Fibroblast of the aortic adventitia (primary cell): Measurements from ENCODE around the gene IGLL5. TPM values are rescaled to one million over a fixed set of nuclear protein-coding genes. Genes with fewer than 3 reads are reported as not detected.

Source experiments
- DNase-seq: peaks from one replicate; pipeline ENCODE4 v3.0.0-alpha.2; 2010; ENCODE audit warnings: low read depth
- H3K4me3 ChIP-seq: 2 replicates; pipeline ENCODE4 v1.5.1; 2011; ENCODE audit warnings: low read depth, mild to moderate bottlenecking, control low read depth, low read length, moderate library complexity
- total RNA-seq: library from RNA; depleted of rRNA; stranded (reverse); fragments of >200 nt; gene quantifications from 2 replicates; pipeline ENCODE4 v1.2.3, GENCODE V29; 2012; ENCODE audit warnings: low replicate concordance
- TF ChIP-seq, protein P1 (sequence below): IDR thresholded peaks from 2 replicates; pipeline ENCODE4 v1.5.1; 2011; ENCODE audit warnings: mild to moderate bottlenecking, low read length, control low read depth, inconsistent platforms; ENCODE audit not compliant: insufficient read depth

Gene IGLL5
- total RNA-seq, 1 donor: not detected

DNA sequence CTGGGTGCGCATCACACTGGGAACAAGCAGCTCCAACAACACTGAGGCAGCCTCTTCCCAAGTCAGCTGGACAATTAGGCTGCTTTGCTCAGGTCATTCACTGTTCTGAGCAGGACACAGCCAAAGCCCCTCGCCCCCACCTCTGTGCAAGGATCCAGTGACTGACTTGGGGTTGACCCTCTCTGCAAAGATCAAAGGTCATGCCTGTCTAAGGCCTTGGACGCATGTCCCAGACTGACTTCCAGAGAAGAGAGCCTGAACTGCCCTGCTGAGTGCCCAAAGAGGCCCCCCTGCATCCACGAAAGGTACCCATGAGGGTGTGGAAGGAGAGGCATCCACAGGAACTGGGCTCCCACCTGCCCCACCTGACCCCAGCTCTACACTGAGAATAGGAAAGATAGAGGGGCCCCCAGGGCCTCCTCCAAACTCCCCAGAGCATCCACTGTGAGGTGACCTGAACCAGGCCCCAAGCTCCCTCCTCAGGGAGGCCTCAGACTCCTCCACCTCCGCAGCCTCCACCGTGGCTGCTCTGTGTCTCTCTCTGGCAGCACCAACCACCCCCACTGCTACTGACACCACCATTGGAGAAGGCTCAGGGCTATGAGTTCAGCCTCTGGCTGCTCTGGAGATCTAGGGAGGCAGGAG is 53.5 kb downstream of the IGLL5 start:
- TF ChIP-seq, protein P1, sequence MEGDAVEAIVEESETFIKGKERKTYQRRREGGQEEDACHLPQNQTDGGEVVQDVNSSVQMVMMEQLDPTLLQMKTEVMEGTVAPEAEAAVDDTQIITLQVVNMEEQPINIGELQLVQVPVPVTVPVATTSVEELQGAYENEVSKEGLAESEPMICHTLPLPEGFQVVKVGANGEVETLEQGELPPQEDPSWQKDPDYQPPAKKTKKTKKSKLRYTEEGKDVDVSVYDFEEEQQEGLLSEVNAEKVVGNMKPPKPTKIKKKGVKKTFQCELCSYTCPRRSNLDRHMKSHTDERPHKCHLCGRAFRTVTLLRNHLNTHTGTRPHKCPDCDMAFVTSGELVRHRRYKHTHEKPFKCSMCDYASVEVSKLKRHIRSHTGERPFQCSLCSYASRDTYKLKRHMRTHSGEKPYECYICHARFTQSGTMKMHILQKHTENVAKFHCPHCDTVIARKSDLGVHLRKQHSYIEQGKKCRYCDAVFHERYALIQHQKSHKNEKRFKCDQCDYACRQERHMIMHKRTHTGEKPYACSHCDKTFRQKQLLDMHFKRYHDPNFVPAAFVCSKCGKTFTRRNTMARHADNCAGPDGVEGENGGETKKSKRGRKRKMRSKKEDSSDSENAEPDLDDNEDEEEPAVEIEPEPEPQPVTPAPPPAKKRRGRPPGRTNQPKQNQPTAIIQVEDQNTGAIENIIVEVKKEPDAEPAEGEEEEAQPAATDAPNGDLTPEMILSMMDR: no peak
- DNase-seq: no peak
- no peak overlapping the region for H3K4me3 ChIP-seq

DNA sequence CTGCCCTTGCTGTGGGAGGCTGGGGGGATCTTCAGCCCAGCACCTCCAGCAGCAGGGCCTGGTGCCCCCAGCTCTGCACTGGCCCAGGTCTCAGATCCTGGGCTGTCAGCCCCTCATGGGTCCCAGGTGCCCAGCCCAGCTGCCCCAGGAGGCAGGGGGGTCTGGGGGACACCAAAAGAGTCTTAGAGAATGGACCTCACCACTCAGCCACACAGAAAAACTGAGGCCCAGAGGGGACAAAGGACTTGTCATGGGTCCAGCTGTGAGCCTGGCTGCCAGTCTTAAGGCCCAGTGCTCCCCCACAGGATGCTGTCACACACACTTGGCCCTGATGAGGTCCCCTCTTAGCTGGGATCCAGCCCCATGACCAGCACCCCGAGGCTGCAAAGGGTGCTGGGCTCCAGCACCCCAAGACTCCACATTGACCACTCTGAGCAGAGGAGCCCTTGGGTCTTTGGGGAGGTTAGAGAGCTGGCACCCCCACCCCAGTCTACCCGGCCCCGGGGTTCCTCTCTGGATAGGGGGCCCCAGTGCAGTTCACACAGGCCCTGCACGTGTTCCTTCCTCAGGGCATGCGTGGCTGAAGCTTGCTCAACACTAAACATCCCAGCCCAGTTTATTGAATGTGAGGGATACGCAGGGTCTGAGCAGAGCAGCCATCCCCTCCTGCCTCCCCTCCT is 54.4 kb downstream of the IGLL5 start:
- H3K4me3 ChIP-seq: no peak overlapping the region
- no peak for DNase-seq
- TF ChIP-seq, protein P1: no peak

DNA sequence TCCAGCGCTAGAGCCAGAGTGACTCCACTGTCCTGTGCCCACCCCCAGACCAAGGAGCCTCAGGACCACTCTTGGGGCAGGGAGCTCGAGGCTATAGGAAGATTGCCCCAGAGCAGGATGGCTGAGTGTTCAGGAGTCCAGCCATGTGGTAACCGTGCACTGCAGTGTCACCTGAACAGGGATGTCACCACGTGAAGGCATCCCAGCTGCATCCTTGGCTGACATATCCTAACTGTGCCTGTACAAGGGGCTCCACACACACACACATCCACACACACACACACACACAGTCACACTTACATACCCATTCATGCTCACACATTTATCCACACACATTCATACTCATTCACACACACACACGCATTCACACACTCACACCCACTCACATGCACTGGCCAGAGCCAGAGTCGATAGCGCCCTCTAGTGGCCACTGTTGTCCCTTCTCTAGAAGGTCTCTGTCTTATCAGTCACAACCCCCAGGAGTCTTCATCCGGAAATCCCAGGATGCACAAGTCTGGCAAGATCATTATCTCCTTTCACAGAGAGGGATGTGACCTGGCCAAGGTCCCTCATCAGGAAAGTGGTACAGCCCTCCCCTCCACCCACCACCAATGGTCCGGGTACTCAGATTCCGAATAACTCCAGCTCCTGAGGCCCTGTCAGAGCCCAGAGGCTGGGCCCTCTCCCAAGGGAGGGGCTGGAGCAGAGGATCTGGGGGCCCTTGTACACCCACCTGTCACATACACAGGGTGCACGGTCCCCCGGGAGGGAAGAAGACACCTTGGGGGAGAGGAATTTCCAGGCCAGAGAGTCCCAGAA is 55.1 kb downstream of the IGLL5 start:
- peak; percentile 68 for DNase-seq
- no peak overlapping the region for H3K4me3 ChIP-seq
- TF ChIP-seq, protein P1: peak; percentile 88

DNA sequence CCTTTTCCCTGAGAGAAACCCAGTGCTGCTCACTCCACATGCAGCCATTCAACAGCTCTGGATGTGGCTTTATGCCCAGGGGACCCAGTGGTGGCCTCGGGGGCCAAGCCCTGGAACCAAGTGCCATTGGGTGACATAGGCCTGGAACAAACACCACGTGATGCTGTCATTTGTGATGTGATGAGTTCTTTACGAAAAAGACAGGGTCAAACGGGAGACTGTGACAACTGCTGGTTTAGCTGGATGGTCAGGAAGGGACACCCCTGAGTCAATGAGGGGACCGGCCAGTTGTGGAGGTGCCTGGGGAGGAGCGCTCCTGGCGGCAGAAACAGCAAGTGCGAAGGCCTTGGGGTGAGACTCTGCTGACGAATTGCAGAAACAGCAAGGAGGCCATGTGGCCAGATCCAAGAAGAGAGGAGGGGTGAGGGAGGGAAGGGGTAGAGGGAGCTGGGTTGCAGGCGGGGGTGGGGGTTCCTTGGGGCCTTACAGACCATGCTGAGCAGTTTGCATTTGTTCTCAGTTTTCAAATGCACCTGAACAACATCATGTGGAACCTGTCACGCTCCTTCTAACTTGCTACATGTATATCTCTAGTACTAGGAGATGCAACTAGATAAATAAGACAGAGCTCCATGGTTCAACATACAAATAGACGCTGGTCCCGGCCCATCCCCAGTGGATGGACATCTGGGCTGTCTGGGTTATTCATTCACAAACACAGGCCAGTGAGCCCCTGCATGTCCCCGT is 56.1 kb downstream of the IGLL5 start:
- TF ChIP-seq, protein P1: peak; percentile 18
- DNase-seq: no peak
- no peak overlapping the region for H3K4me3 ChIP-seq

DNA sequence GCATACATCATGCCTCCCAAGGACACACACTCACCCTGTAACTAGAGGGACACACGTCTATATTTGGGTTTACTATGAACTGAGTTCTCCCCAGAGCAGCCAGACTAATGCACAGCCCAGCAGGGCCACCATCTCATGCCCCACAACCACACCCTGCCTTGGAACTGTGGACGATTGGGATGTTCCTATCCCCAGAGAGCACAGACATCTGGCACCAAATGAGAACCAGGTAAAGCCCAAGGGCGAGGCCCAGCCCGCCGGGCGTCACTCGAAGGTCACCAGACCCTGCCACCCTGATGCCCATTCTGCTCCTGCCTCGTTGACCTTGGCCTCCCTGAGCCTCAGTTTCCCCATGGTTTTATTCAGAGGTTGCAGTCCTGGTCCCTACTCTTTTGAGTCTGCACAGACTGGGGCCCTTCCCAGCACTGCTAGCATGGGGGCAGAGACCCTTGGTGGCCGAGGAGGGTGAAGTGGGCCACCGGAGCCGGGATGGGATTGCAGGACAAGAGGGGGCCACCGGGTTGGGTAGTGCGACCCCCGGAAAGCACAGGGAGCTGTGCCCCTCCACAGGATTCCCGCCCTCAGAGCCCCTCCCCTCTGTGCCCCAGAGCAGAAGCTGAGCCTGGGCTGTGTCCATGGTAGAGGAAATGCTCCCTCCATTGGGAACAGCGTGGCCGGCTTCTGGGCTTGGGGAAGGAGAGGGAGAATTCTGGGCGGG is 56.8 kb downstream of the IGLL5 start:
- no peak for DNase-seq
- no peak overlapping the region for H3K4me3 ChIP-seq
- TF ChIP-seq, protein P1: no peak

DNA sequence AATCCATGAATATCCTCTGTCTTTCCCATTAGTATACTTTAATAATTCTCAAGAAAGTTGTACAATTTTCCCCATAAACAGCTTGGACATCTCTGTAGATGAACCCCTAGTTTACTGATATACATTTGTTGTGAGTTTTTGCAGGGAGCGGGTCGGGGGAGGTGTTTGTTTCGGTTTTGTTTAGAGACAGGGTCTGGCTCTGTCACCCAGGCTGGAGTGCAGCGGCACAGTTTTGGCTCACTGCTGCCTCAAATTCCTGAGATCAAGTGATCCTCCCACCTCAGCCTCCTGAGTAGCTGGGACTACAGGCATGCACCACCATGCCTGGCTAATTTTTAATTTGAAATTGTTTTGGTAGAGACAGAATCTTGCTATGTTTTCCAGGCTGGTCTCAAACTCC is 57.6 kb downstream of the IGLL5 start:
- TF ChIP-seq, protein P1: no peak
- no peak overlapping the region for H3K4me3 ChIP-seq
- no peak for DNase-seq
